HG03565 (cell line): Measurements from ENCODE around the gene SOX4.

ENCODE experiments used
- ATAC-seq: cut with Tn5 transposase; IDR thresholded peaks from one replicate; pipeline ENCODE4 v1.9.1; 2021; ENCODE audit warnings: mild to moderate bottlenecking, moderate library complexity; ENCODE audit not compliant: unreplicated experiment

The SOX4 gene

GRCh38 chr6:21612067-21612745 lies 18.7 kb downstream of the SOX4 start:
- ATAC-seq, result no peak

GRCh38 chr6:21613809-21614208 lies 20.3 kb downstream of the SOX4 start:
- no peak for ATAC-seq

- ATAC-seq, result no peak
These were observed 20.7 kb downstream of the SOX4 start for GRCh38 chr6:21614226-21614625.

GRCh38 chr6:21615504-21615903 lies 22.0 kb downstream of the SOX4 start:
- ATAC-seq, result no peak

GRCh38 chr6:21616005-21616404 lies 22.5 kb downstream of the SOX4 start:
- ATAC-seq, result no peak

GRCh38 chr6:21625642-21626041 lies 32.1 kb downstream of the SOX4 start:
- ATAC-seq, result no peak

- ATAC-seq, result no peak
These were observed 33.2 kb downstream of the SOX4 start for GRCh38 chr6:21626756-21627155.

- no peak for ATAC-seq
These were observed 34.6 kb downstream of the SOX4 start for GRCh38 chr6:21628160-21628559.

- no peak for ATAC-seq
These were observed 40.1 kb downstream of the SOX4 start for GRCh38 chr6:21633511-21634109.

GRCh38 chr6:21634582-21634981 lies 41.0 kb downstream of the SOX4 start:
- ATAC-seq, result no peak

GRCh38 chr6:21636876-21637275 lies 43.3 kb downstream of the SOX4 start:
- ATAC-seq, result no peak

GRCh38 chr6:21639316-21639715 lies 45.8 kb downstream of the SOX4 start:
- no peak for ATAC-seq
